NCI-H82 treated with DMSO at 0.1 percent for 48 hours (cell line): ENCODE results near the gene GRIK4.

Experiments used
- DNase-seq: peaks from one replicate; lab custom pipeline; 2025; ENCODE audit not compliant: unreplicated experiment; lab: John Stamatoyannopoulos, UW

The GRIK4 gene

GRCh38 chr11:120929664-120930154 lies 418.2 kb downstream of the GRIK4 start:
- DNase-seq = peak; percentile 34

DNA sequence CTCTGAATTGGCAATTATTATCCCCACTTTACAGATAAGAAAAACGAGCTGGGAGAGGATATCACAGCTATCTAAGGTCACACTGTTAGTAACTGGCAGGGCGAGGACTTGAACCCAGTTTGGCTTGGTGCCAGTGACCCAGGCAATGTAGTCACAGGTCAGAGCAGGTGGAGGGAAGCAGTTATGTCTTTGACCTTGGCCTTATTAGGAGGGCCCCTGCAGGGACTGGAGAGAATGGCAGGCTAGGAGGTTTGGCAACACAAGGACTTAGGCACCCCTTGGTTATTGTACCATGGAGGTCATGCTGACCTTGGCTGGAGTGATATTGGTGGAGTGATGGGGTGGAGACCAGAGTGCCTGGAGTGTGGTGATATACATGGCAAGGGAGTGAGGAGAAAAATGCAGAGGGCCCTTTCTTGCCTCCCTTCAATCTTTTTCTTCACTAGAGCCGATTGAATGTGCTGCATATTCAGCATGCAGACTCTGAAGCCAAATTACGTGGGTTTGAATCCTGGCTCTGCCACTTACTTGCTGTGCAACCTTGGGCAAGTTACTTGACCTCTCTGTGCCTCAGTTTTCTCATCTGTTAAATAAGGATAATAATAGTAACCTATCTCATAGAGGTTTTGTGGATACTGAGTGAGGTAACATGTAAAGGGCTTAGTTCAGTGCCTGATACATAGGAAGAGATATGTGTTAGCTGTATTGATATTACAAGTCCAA lies 419.7 kb downstream of the GRIK4 start:
- DNase-seq = no peak

DNA sequence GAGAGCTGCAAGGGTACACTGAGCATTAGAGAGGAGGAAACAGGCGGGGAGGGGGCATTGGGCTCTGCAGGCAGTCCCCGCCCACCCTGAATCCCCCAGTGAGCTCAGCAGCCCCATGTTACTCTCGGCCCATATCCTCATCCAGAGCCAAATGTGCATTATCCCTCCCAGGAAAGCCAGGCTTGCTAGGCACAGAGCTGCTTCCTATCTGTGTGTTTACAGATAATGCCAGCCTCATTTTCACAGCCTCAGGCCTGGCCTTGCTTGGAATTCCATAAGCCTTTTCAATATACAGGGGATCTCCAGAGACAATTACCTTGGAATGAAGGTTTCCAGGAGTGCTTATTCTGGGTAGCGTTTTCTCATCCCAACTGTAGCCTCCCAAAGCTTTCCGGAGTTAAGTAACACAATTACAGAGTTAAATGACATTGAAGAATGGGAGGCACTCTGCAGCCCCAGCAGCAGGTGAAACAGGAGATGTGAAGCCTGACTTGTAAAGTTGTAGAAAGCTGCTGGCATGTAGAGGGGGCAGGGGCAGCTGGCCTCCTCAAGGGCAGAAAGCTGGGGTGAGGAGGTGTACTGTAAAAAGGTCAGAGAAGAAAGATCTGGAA lies 420.9 kb downstream of the GRIK4 start:
- no peak for DNase-seq

- no peak for DNase-seq
Measured at GRCh38 chr11:120936356-120936755, 424.8 kb downstream of the GRIK4 start.

GRCh38 chr11:120937501-120937900 lies 426.0 kb downstream of the GRIK4 start:
- no peak for DNase-seq

DNA sequence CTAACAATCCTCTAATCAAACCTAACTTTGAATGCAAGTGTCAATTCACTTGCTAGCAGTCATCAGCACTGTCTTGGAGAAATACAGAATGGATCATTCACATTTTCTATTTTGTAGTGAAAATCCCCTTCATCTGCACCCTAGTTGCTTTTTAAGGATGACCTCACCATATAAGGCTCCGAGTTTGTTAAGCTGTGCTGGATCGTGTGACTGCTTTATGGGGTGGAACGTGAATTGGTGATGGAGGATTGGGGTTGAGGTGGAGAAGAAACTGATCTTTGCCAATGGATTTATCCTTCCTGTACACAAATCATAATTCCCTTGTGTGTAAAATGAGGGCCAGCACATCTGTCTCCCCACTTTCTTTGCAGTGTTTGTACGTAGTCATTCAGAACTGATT lies 426.7 kb downstream of the GRIK4 start:
- DNase-seq = no peak

DNA sequence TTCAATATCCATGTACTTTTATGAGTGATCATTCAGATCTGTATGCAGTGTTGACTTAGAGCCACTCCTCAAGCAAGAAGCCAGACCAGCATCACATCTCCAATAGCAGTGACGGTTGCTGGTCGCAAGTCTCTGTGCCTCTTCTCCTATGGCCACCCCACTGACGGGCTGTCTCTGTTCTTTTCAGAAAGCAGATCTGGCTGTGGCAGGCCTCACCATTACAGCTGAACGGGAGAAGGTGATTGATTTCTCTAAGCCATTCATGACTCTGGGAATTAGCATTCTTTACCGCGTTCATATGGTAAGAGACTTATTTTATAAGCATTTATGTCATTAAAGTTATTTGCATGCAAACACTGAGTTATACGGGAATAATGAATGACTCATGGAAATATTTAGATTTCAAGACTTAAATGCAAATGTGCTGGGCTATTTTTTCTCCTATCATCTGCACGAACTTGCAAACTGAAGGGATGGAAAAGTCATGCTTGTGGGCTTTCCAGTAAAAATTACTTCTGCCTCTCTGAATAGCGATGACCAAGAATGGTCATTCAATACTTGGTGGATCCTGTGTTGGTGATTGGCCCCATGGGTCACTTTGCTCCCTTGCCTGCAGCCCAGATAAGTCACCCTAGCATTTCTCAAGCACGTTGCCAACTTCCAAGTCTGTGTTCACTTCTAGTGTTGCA lies 428.8 kb downstream of the GRIK4 start:
- DNase-seq = no peak

- no peak for DNase-seq
Measured at GRCh38 chr11:120941000-120941399, 429.5 kb downstream of the GRIK4 start.

DNA sequence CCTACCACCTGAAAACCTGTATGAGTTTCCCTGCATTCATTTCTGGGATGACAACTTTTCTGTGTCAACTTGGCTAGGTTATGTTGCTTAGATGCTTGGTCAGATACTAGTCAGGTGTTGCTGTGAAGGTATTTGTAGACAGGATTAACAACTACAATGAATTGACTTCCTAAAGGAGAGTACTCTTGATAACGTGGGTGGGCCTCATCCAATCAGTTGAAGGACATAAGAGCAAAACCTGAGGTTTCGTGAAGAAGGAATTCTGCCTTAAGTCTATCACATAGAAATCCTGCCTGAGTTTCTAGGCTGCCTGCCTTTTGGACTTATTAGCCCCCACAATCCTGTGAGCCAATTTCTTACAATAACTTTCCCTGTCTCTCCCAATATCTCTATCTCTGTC lies 431.2 kb downstream of the GRIK4 start:
- DNase-seq = no peak

- DNase-seq = no peak
Measured at GRCh38 chr11:120945042-120945441, 433.5 kb downstream of the GRIK4 start.

- no peak for DNase-seq
Measured at GRCh38 chr11:120950880-120951279, 439.3 kb downstream of the GRIK4 start.

GRCh38 chr11:120952461-120953434 lies 441.2 kb downstream of the GRIK4 start:
- DNase-seq = peak; percentile 64

DNA sequence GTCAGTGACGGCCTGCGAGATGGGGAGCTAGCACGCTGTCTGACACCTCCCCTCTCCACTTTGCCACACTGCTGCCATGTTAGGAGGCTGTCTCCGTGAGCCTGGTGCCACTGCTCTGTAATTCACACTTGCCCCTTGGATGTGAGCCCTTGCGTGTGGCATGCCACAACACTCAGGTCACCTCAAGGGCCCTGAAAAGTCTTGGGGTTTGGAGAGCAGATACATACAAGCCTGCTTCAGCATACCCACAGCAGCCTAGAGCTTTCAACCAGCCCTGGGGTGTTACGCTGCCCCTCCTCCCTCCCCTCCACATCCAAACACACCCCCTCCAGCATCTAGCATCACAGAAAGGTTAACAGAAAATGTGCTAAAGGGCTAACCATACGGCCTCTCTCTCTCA lies 442.8 kb downstream of the GRIK4 start:
- no peak for DNase-seq

GRCh38 chr11:120956710-120957495 lies 445.4 kb downstream of the GRIK4 start:
- no peak for DNase-seq

DNA sequence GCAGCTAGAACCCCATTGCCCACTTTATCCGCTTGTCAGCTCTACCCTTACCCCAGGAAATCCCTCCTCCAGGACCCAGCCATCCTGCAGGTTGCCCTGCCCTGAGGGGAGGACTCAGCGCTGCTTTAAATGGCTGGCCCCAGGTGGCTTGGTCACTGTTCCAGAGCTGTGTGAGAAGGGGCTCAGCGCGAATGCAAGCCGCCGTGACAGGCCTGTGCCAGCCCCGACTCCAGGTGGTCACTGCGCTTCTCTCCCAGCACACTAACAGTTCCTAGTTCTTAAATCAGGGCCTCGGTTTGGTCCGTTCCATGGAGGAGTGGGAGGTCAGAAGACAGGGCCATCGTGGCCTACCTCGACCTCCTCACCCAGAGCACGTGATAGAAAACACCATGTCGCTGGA lies 446.6 kb downstream of the GRIK4 start:
- no peak for DNase-seq

GRCh38 chr11:120959189-120959588 lies 447.6 kb downstream of the GRIK4 start:
- DNase-seq = no peak

GRCh38 chr11:120964857-120965256 lies 453.3 kb downstream of the GRIK4 start:
- no peak for DNase-seq

GRCh38 chr11:120966840-120967239 lies 455.3 kb downstream of the GRIK4 start:
- no peak for DNase-seq

- no peak for DNase-seq
Measured at GRCh38 chr11:120969993-120970392, 458.4 kb downstream of the GRIK4 start.

GRCh38 chr11:120971825-120972224 lies 460.3 kb downstream of the GRIK4 start:
- DNase-seq = no peak
